Suprapubic skin (tissue), 4 donors: ENCODE measurements around the gene SPIN1.

Experiments used
- POLR2A ChIP-seq, 2 donors: fragments of 450-650 bp; IDR thresholded peaks; one replicate each; pipeline ENCODE4 v1.6.1; 2017; ENCODE audit warnings: antibody characterized with exemption in 2 of 2, mild to moderate bottlenecking in 2 of 2, moderate library complexity in 2 of 2
- POLR2AphosphoS5 ChIP-seq, 3 donors: sonication (generic); formaldehyde crosslinking; IDR thresholded peaks; one replicate each; pipeline ENCODE4 v1.6.1; 2017; ENCODE audit warnings: antibody characterized with exemption in 3 of 3
- TF ChIP-seq, protein P1 (sequence below), 2 donors: fragments of 200-600 bp in 1 of 2; fragments of 450-650 bp in 1 of 2; sonication (generic) in 1 of 2; IDR thresholded peaks; one replicate each; pipeline ENCODE4 v1.5.1; 2016 to 2019; ENCODE audit warnings: antibody characterized with exemption in 2 of 2, mild to moderate bottlenecking in 1 of 2, moderate library complexity in 1 of 2

DNA sequence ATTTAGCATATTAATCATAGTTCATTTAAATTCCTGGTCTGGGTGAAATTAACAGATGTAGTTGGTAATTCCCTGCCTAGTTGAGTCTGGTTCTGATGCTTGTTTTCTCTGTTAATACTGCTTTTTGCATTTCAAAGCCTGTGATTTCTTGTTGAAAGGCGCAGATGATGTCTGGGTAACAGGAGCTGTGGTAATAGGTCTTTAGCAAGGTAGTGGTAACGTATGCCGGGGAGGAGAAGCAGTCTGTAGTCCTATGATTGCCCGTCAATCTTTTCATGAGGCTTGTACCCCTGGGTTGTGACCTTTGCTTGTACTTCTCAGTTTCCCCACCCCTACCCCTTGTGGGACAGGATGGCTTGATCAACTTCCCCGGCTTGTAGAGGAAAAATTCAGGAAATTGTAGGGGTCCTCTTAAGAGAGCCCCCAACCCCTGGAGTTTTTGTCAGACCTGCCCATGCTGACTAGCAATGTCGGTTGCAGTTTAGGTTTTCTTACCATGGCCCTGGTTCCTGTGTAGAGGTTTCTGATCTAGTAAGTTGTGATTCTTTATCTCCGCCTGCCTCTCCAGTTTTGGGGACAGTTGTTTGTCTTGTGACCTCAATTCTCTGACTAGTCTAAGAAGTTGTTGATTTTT is 55.4 kb downstream of the SPIN1 start:
- TF ChIP-seq, protein P1, sequence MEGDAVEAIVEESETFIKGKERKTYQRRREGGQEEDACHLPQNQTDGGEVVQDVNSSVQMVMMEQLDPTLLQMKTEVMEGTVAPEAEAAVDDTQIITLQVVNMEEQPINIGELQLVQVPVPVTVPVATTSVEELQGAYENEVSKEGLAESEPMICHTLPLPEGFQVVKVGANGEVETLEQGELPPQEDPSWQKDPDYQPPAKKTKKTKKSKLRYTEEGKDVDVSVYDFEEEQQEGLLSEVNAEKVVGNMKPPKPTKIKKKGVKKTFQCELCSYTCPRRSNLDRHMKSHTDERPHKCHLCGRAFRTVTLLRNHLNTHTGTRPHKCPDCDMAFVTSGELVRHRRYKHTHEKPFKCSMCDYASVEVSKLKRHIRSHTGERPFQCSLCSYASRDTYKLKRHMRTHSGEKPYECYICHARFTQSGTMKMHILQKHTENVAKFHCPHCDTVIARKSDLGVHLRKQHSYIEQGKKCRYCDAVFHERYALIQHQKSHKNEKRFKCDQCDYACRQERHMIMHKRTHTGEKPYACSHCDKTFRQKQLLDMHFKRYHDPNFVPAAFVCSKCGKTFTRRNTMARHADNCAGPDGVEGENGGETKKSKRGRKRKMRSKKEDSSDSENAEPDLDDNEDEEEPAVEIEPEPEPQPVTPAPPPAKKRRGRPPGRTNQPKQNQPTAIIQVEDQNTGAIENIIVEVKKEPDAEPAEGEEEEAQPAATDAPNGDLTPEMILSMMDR (IDR thresholded peaks at IDR 0.05) = no peak
- TF ChIP-seq POLR2AphosphoS5 (IDR thresholded peaks at IDR 0.05) (no peak), POLR2A (IDR thresholded peaks at IDR 0.05) (no peak)
